Glomerular visceral epithelial cell (primary cell): Measurements from ENCODE around the gene CTSE.
"Not testable (repeated sequence)": the region's sequence is repeated elsewhere in the genome, so short reads cannot be mapped to it uniquely, and the experiment has no call there.

Source experiments
- DNase-seq: peaks from one replicate; pipeline ENCODE4 v3.0.0-alpha.2; 2016; ENCODE audit errors: extremely low spot score

The CTSE gene

DNA sequence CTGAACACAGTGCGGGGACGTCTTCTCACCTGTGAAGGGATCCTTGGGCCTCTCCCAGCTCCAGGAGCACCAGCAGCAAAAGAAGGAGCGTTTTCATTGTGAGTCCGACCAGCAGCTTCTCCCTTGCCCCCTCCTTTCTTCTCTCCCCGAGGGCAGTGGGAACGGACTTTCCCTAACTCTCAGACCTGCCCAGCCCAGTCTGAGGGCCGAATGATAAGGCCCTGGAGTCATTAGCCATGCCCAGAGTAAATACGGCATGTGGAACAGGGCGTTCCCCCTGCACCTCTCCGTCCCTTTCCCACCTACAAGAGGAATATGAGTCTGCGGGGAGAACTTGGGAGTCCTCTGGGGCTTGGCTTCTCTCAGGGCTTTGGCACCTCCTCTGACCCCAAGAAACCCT lies at the start of gene CTSE:
TSS of gene CTSE (minus strand) at position 201 of the 400 bp plus-strand sequence. CDS start at position 97, 104 bp downstream.
- DNase-seq, result no peak

DNA sequence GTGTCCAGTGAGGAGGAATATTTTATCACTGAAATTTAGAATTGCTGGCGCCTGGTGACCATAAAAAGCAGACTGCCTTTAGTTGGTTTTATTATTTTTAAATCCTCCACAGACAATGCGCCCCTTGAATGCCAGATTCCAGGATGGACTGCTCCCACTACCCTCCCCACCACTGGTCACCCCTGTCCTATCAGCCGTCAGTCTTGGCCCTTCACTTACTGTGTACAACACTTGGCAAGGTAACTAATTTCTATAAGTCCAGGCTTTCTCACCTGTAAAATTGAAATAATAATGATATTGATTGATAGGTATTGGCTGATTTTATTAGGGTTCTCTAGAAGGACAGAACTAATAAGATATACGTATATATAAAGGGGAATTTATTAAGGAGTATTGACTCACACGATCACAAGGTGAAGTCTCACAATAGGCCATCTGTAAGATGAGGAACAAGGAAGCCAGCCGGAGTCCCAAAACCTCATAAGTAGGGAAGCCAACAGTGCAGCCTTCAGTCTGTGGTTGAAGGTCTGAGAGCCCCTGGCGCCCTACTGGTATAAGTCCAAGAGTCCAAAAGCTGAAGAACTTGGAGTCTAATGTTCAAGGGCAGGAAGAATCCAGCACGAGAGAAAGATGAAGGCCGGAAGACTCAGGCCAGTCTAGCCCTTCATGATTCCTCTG lies 47.1 kb upstream of the CTSE start:
- DNase-seq, result no peak

DNA sequence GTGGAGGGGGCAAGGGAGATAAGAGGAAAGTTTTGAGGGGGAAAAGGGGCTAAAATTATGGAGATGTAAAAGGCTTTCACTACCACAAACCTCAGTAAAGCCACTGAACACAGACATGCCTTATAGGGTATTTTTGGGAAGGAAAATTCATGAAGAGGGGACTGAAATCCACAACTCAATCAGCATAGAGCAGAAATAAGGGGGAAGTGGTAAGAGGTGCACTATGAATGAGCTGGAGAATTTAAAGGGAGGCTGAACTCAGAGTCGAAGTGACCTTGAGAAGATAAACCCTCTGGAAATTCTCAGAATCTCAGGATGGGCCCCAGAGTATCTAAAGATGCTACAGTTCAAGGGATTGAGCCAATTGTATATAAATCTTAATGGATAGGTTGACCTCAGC lies 44.6 kb upstream of the CTSE start:
- no peak for DNase-seq

DNA sequence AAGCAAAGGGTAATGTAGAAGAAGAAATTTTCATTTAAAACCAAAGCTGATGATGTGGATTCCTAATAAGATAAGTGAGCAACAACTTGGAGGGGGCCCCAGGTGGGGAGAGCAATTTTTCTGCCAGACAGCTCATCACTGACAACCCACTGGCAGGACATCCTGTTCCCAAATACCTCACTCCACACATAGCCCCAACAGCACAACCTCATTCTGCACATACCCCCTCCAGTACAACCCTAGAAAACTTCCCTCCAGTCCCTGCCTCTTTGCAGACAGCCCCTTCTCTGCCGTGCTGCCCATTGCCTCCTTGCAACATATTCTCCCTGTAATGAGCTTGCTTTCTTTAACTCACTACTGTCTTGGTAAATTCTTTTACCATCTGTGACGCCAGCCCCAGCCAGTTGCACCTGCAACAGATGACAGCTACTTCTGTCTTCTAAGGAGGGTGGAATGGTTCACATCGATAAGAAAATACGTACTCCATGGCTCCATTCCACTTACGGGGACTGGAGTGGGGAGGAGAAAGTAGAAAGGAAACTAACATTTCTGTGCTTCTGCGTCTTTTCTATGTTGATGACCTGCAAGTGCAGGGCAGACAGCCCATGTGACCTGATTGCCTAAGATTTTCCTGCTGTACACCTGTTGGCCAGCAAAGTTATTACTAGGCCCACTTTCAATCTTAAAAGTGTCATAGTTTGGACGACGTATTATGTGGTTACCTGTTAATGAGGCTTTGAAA lies 44.0 kb upstream of the CTSE start:
- DNase-seq, result no peak

DNA sequence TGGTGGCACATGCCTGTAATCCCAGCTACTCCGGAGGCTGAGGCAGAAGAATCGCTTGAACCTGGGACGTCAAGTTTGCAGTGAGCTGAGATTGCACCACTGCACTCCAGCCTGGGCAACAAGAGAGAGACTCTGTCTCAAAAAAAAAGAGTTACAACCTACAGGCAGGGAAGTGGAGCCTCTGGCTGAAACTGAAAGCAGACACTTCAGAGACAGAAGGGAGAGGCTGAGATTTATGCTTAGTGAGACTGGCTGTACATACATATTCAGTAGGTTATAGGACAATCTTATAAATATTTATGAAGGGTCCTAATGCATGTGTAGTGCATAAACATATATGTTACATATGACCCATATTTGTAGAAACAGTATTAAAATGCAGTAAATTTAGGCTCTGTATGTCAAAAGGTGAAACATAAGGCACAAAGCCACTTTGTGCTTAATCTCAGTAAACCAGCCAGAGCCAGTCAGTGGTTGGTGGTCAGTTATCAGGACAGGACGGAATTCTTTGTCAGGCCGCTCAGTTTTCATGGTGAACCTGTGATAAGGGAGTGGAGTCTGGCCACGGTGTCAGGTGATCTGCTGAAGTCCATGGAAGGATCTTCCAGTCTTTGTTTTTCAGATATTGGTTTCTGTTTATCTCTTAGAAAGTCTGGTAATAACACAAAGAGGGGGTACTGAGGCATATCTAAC lies 42.9 kb upstream of the CTSE start:
- DNase-seq, result no peak

DNA sequence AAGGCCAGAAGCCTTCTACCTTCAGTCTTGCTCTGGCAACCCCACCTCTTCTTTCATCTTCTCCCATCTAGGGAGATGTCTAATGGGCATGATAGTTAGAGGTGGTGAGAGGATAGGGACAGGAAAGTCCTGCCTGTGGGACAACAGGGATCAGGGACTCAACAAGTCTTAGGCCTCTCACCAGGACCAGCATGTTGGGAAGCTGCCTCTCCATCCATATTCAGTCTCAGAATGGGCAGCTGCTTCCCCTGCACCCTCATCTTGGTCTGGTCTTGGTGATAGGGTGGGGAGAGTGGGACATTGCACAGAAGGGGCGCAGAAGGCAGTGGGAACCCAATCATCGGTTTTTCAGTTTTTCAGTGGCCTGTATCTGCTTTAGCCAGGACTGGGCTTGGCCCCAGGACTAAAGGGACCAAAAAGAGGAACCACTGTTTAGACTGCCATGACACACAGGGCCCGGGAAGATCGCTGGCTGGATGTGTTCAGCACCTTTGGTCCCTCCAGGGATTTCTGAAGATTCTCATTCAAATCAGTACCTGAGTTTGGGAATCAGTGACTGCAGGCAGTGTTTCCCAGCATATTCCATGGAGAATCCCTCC lies 42.0 kb upstream of the CTSE start:
- DNase-seq, result no peak

DNA sequence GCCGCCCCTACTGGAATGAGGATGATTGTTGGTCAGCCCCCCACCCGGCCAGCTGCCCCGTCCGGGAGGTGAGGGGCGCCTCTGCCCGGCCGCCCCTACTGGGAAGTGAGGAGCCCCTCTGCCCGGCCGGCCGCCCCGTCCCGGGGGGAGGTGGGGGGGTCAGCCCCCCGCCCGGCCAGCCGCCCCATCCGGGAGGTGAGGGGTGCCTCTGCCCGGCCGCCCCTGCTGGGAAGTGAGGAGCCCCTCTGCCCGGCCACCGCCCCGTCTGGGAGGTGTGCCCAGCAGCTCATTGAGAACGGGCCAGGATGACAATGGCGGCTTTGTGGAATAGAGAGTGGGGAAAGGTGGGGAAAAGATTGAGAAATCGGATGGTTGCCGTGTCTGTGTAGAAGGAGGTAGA lies 40.8 kb upstream of the CTSE start:
- DNase-seq, result not testable (repeated sequence)

DNA sequence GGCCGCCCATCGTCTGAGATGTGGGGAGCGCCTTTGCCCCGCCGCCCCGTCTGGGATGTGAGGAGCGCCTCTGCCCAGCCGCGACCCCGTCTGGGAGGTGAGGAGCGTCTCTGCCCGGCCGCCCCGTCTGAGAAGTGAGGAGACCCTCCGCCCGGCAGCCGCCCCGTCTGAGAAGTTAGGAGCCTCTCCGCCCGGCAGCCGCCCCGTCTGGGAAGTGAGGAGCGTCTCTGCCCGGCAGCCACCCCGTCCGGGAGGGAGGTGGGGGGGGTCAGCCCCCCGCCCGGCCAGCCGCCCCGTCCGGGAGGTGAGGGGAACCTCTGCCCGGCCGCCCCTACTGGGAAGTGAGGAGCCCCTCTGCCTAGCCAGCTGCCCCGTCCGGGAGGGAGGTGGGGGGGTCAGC lies 40.3 kb upstream of the CTSE start:
- not testable (repeated sequence) for DNase-seq

DNA sequence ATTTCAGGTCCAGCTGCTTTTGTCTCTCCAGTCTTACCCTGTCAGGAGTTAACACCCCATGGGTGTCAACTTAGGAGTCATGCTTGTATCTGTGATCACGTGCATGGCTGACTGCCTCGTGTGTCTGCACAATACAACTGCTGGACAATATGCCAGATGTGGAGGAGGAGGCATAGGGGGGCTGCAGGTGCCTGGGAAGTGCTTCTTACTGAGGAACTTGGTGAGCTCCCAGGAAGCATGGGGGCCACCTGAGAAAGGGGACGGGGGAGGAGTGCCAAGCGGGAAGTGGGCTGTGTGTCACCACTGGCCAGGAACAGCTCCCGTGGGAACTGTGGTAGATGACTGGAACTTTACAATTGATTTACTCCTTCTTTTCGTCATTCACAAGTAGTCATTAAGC lies 38.8 kb upstream of the CTSE start:
- no peak for DNase-seq

DNA sequence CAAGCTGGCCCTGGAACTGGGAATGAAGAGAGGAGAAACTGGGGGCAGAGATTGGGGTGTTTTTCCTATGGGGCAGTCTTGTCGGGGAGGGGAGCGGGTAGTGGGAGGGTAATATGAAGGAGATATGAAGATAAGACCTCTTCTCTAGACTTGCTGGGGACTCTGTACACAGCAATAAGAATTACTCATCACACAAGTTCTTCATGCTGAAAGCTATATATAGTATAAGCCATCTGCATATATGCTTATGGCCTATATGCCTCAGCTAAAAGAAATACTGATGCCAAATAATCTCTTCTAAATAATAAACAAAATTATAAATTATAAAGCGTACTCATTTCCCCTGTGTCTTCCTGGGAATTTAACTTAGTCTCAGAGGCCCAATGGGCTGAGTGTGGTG lies 37.1 kb upstream of the CTSE start:
- DNase-seq, result no peak

DNA sequence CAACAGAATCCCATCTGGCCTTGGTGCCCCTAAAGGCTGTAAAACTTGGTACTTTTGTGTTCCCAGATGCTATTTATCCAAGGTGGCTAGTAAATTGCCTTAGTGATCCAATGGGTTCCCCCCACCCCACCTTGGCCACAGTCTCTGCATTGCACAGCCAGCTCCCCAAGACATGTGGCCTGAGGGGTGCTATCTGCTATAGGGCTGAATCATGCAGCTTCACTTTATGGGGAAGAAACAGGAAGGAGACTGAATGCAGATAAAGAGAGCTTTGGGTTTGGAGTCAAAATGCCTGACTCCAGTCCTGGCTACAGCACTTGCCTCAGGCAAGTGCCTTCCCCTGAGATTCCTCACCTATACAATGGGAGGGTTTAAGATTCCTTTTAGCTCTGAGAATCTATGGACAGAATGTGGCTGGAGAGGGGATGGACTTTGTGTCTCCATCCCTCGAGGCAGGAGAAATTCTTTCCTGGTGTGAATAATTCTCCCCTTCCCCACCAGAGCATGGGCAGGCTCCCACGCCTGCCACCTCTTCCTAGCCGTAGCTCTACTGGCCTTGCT lies 35.7 kb upstream of the CTSE start:
- no peak for DNase-seq

DNA sequence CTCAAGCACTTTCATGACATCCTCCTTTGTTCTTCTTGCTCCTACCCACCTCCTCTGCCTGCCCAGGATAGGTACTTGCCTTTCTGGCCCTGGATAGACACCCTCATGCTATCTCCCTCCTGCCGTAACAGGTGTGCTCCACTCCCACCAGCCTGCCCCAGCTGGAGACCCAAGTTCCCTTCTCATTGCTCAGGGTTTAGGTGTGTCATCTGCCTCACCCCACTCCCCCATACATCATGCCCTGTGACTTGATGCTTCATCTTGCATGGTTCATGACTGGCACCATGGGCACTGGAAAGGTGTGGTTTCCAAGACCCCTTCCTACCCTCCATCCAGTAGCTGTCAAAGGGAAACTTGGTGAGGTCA lies 35.2 kb upstream of the CTSE start:
- DNase-seq, result no peak

DNA sequence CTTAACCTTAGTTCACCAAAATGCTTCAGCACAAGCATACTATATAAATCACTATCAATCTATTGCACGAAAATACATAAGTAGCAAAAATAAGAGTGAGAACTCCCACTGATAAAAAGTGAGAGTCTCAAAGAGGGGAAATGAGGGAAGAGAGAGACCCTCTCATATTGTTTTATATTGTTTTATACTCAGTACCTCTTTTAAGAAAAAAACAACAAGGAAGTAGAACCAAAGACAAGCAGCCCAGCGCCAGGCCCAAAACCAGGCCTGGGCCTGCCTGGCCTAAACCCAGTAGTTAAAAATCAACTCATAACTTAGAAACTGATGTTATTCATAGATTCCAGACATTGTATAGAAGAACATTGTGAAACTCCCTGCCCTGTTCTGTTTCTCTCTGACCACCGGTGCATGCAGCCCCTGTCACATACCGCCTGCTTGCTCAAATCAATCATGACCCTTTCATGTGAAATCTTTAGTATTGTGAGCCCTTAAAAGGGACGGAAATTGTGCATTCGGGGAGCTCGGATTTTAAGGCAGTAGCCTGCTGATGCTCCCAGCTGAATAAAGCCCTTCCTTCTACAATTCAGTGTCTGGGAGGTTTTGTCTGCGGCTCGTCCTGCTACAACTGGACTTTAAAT lies 34.7 kb upstream of the CTSE start:
- peak; percentile 45 for DNase-seq

DNA sequence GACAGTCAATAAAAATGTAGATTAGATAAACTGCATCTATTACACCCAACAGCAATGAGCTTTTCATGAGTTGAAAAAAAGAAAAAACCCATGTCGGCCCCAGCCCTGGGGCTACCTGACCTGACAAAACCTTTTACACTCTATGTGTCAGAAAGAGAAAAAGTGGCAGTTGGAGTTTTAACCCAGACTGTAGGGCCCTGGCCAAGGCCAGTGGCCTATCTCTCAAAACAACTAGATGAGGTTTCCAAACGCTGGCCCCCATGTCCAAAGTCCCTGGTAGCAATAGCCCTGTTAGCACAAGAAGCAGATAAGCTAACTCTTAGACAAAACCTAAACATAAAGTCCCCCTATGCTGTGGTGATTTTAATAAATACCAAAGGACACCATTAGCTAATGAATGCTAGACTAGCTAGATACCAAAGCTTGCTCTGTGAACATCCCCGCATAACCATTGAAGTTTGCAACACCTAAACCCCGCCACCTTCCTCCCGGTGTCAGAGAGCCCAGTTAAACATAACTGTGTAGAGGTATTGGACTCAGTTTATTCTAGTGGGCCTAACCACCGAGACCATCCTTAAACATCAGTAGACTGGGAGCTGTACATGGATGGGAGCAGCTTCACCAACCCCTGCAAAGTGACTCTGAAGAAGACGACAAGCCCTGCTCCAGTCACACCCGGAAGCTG lies 32.1 kb upstream of the CTSE start:
- not testable (repeated sequence) for DNase-seq

DNA sequence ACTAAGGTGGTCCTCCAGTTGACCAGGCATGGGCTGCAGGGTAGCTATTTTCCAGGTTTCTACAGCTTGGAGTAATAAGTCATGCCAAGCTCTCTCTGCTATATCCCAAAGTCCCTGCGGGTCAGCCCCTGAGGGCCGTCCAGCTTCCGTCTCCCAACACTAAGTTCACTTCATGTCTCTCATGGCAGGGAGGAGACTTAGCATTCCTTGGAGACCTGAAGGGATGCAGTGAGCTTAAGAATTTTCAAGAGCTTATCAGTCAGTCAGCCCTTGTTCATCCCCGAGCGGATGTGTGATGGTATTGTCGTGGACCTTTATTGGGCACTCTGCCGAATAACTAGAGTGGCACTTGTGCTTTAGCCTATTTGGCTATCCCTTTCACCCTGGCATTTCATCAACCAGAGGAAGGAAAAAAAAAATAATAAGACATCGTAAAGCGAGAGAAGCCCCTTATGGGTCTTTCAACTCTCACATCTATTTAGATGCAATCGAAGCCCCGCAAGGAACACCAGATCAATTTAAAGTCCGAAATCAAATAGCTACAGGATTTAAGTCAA lies 31.5 kb upstream of the CTSE start:
- peak; percentile 33 for DNase-seq

DNA sequence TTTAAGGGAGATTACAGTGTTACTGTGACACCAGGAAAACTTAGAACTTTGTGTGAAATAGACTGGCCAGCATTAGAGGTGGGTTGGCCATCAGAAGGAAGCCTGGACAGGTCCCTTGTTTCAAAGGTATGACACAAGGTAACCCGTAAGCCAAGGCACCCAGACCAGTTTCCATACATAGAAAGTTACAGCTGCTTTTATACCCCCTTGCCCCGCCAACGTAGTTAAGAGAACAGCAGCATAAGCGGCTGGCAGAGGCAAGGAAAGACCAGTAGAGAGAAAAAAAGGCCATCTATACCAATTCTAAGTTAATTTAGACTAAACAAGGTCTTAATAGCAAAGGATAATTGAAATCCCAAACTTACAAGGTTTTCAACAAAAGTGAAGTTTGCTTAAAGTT lies 29.9 kb upstream of the CTSE start:
- peak; percentile 49 for DNase-seq

DNA sequence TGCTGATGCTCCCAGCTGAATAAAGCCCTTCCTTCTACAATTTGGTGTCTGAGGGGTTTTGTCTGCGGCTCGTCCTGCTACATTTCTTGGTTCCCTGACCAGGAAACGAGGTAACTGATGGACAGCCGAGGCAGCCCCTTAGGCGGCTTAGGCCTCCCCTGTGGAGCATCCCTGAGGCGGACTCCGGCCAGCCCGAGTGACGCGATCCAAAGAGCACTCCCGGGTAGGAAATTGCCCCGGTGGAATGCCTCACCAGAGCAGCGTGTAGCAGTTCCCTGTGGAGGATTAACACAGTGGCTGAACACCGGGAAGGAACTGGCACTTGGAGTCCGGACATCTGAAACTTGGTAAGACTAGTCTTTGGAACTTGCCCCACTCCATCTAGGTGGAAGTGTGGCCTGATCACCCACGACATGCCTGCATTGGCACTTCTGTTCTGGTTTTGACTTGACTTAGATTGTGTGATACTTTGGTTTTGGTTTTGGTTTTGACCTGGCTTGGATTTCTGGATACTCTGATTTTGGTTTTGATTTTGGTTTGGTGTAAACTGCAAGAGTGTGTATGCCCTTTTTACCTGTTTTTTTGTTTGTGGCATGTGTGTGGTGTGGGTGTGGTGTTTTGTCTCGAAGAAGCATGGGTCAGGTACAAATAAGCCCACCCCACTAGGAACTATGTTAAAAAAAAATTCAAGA lies 29.4 kb upstream of the CTSE start, which contains the start of gene RHEX:
TSS of gene RHEX (plus strand) at position 255 of the 692 bp plus-strand sequence. CDS start 44,656 bp downstream, outside the sequence.
- DNase-seq, result peak; percentile 94

DNA sequence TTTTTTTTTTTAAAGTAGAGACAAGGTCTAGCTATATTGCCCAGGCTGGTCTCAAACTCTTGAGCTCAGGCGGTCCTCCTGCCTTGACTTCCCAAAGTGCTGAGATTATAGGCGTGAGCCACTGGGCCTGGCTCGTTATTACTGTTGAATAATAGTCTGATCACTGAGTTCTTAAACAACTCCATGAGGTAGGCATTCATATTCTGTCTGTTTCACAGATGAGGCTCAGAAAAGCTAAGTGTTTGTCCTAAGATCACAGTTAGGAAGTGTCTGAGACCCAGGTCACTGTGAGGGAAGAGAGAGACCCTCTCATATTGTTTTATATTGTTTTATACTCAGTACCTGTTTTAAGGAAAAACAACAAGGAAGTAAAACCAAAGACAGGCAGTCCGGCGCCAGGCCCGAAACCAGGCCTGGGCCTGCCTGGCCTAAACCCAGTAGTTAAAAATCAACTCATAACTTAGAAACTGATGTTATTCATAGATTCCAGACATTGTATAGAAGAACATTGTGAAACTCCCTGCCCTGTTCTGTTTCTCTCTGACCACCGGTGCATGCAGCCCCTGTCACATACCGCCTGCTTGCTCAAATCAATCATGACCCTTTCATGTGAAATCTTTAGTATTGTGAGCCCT lies 28.7 kb upstream of the CTSE start:
- DNase-seq, result not testable (repeated sequence)

DNA sequence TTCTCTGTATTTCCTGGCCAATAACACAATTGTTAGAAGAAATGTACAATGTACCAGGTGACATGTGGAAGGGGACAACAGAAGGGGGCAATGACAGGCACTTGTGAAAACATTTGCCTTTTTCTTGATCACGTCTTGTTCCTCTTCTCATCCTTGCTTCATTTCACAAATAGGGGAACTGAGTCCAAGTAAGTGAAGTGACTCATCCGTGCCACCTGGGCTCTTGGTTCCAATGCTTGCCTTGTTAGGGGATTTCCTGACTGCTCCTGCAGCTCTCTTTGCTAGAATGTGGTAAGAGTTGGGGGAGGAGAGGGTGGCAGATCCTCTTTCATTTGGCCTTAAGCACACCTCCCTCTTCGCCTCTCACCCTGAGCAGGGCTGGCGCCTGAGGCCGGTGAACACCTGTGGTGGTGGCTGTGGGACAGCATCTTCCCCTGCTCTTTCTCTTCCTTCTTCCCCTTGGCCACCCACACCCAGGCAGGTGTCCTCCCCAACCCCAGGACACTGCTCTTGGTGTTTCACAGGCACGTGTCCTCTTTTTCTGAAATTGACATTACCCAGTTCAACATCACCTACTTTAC lies 27.1 kb upstream of the CTSE start:
- peak; percentile 83 for DNase-seq
